ENCODE measurements around the gene MKRN2.

Gene MKRN2

DNA sequence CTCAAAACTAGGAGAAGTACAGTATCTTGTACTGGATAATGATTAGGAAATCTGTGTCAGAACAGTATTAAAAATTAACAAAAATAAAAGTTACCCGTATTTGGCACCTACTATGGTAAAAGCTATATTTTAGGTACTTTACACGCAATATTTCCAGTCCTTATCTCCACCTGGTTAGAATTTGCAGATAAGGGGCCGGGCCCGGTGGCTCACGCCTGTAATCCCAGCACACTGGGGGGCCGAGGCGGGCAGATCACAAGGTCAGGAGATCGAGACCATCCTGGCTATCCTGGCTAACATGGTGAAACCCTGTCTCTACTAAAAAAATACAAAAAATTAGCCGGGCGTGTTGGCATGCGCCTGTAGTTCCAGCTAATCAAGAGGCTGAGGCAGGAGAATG, 40.0 kb upstream of the MKRN2 start:
- TF ChIP-seq TEAD4 (IDR thresholded peaks at IDR 0.05): no peak
- no peak for TF ChIP-seq NFIC (IDR thresholded peaks at IDR 0.05)
- TF ChIP-seq TCF12 (IDR thresholded peaks at IDR 0.05; ENCODE audit: low read depth): no peak
- no peak for TF ChIP-seq FOXM1 (IDR thresholded peaks at IDR 0.05; ENCODE audit: borderline replicate concordance, low read depth)
- no peak for TF ChIP-seq CREB1 (IDR thresholded peaks at IDR 0.05; ENCODE audit: low read depth)
- no peak for TF ChIP-seq YY1 (IDR thresholded peaks at IDR 0.05; ENCODE audit: low read depth)
- no peak for TF ChIP-seq EP300 (IDR thresholded peaks at IDR 0.05; ENCODE audit: borderline replicate concordance)
- TF ChIP-seq CEBPB (IDR thresholded peaks at IDR 0.05): no peak
- TF ChIP-seq, protein P1, sequence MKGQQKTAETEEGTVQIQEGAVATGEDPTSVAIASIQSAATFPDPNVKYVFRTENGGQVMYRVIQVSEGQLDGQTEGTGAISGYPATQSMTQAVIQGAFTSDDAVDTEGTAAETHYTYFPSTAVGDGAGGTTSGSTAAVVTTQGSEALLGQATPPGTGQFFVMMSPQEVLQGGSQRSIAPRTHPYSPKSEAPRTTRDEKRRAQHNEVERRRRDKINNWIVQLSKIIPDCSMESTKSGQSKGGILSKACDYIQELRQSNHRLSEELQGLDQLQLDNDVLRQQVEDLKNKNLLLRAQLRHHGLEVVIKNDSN (IDR thresholded peaks at IDR 0.05): no peak
- no peak for TF ChIP-seq RAD21 (IDR thresholded peaks at IDR 0.05; ENCODE audit: low read depth)
- TF ChIP-seq TAF1 (IDR thresholded peaks at IDR 0.05; ENCODE audit: low read depth): no peak
- no peak for TF ChIP-seq ZBTB7A (IDR thresholded peaks at IDR 0.05; ENCODE audit: low read depth)
- TF ChIP-seq EGR1 (IDR thresholded peaks at IDR 0.05): no peak
- TF ChIP-seq, protein P2, sequence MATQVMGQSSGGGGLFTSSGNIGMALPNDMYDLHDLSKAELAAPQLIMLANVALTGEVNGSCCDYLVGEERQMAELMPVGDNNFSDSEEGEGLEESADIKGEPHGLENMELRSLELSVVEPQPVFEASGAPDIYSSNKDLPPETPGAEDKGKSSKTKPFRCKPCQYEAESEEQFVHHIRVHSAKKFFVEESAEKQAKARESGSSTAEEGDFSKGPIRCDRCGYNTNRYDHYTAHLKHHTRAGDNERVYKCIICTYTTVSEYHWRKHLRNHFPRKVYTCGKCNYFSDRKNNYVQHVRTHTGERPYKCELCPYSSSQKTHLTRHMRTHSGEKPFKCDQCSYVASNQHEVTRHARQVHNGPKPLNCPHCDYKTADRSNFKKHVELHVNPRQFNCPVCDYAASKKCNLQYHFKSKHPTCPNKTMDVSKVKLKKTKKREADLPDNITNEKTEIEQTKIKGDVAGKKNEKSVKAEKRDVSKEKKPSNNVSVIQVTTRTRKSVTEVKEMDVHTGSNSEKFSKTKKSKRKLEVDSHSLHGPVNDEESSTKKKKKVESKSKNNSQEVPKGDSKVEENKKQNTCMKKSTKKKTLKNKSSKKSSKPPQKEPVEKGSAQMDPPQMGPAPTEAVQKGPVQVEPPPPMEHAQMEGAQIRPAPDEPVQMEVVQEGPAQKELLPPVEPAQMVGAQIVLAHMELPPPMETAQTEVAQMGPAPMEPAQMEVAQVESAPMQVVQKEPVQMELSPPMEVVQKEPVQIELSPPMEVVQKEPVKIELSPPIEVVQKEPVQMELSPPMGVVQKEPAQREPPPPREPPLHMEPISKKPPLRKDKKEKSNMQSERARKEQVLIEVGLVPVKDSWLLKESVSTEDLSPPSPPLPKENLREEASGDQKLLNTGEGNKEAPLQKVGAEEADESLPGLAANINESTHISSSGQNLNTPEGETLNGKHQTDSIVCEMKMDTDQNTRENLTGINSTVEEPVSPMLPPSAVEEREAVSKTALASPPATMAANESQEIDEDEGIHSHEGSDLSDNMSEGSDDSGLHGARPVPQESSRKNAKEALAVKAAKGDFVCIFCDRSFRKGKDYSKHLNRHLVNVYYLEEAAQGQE (IDR thresholded peaks at IDR 0.05; ENCODE audit: low read depth): no peak

DNA sequence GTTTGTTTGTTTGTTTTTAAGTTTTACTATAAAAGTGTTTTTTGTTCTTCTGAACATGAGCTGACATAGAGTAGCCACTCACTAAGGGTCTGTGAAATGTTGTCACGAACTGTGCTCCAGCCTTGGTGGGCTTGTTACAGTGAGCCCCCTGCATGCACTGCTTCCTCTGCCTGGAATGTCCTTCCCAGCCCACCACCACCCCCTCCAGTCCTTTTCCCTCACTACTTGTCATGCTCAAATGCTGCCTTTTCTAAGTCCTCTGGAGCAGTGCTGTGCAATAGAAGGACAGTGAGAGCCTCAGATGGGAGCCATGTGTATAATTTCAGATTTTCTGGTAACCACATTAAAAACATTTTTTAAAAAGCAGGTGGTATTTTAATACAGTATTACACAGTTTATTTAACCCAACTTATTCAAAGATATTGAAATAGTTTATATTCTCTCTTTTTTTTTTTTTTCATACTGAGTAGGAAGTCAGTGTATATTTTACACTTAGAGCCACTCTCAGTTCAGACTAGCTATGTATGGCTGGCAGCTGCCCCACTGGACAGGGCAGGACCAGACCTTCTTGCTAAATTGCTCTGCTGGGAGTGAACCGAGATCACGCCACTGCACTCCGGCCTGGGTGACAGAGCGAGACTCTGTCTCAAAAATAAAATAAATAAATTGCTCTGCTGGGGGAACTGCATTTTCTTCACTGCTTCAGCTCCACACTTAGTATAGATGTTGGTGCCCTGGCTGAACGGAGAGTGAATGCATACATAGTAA, 38.4 kb upstream of the MKRN2 start:
- TF ChIP-seq, protein P3, sequence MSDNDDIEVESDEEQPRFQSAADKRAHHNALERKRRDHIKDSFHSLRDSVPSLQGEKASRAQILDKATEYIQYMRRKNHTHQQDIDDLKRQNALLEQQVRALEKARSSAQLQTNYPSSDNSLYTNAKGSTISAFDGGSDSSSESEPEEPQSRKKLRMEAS (IDR thresholded peaks at IDR 0.05): no peak
- TF ChIP-seq EP300 (IDR thresholded peaks at IDR 0.05; ENCODE audit: borderline replicate concordance): no peak
- TF ChIP-seq EGR1 (IDR thresholded peaks at IDR 0.05): no peak
- TF ChIP-seq CREB1 (IDR thresholded peaks at IDR 0.05; ENCODE audit: low read depth): no peak
- TF ChIP-seq TCF12 (IDR thresholded peaks at IDR 0.05; ENCODE audit: low read depth): no peak
- no peak for TF ChIP-seq TEAD4 (IDR thresholded peaks at IDR 0.05)
- TF ChIP-seq YY1 (IDR thresholded peaks at IDR 0.05; ENCODE audit: low read depth): no peak
- TF ChIP-seq FOXM1 (IDR thresholded peaks at IDR 0.05; ENCODE audit: borderline replicate concordance, low read depth): no peak

DNA sequence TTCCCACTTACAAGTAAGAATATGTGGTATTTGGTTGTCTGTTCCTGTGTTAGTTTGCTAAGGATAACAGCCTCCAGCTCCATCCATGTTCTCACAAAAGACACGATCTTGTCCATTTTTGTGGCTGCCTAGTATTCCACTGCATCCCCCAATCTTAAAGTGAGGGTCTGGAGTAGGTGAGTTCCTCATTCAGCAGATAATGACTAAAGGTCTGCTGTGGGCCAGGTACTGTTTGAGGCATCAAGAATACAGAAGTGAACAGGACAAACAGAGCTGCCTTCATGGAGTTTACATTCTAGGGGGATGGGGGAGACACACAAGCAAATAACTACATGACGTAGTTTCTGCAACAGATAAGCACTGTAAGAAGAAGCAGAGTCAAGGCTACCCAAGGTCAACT, 35.9 kb upstream of the MKRN2 start:
- TF ChIP-seq RAD21 (IDR thresholded peaks at IDR 0.05; ENCODE audit: low read depth) (no peak), EP300 (IDR thresholded peaks at IDR 0.05; ENCODE audit: borderline replicate concordance) (no peak), TCF12 (IDR thresholded peaks at IDR 0.05; ENCODE audit: low read depth) (no peak), TAF1 (IDR thresholded peaks at IDR 0.05; ENCODE audit: low read depth) (no peak), CREB1 (IDR thresholded peaks at IDR 0.05; ENCODE audit: low read depth) (no peak), TEAD4 (IDR thresholded peaks at IDR 0.05) (no peak), ZBTB7A (IDR thresholded peaks at IDR 0.05; ENCODE audit: low read depth) (no peak), EGR1 (IDR thresholded peaks at IDR 0.05) (no peak), CEBPB (IDR thresholded peaks at IDR 0.05) (no peak), YY1 (IDR thresholded peaks at IDR 0.05; ENCODE audit: low read depth) (no peak), FOXM1 (IDR thresholded peaks at IDR 0.05; ENCODE audit: borderline replicate concordance, low read depth) (no peak), NFIC (IDR thresholded peaks at IDR 0.05) (no peak)
- TF ChIP-seq, protein P3 (IDR thresholded peaks at IDR 0.05): no peak
- TF ChIP-seq, protein P1 (IDR thresholded peaks at IDR 0.05): no peak
- TF ChIP-seq, protein P2 (IDR thresholded peaks at IDR 0.05; ENCODE audit: low read depth): no peak

DNA sequence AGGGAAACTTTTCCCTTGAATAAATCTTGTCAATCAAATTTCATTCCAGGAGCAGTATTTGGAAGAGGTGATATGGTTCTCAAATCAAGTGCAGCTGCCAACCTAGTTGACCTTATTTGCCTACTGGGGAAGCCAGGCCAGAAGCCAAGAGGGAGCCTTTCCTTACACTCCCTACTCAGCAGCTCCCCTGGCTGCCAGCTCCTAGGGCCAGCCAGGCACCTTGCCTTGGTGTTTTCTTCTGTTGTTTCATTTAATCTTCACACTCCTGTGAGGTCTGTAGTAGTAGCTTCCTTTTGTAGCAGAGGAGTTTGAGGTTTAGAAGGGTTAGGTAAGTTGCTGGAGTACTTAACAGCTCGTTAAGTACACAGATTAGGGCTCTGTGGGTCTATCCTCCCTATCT, 34.2 kb upstream of the MKRN2 start:
- TF ChIP-seq YY1 (IDR thresholded peaks at IDR 0.05; ENCODE audit: low read depth) (no peak), RAD21 (IDR thresholded peaks at IDR 0.05; ENCODE audit: low read depth) (no peak), EGR1 (IDR thresholded peaks at IDR 0.05) (no peak), TCF12 (IDR thresholded peaks at IDR 0.05; ENCODE audit: low read depth) (no peak), CREB1 (IDR thresholded peaks at IDR 0.05; ENCODE audit: low read depth) (no peak), TAF1 (IDR thresholded peaks at IDR 0.05; ENCODE audit: low read depth) (no peak), FOXM1 (IDR thresholded peaks at IDR 0.05; ENCODE audit: borderline replicate concordance, low read depth) (no peak), EP300 (IDR thresholded peaks at IDR 0.05; ENCODE audit: borderline replicate concordance) (no peak), ZBTB7A (IDR thresholded peaks at IDR 0.05; ENCODE audit: low read depth) (no peak), TEAD4 (IDR thresholded peaks at IDR 0.05) (no peak), CEBPB (IDR thresholded peaks at IDR 0.05) (no peak)
- TF ChIP-seq, protein P1 (IDR thresholded peaks at IDR 0.05): no peak
- TF ChIP-seq, protein P2 (IDR thresholded peaks at IDR 0.05; ENCODE audit: low read depth): no peak

All from Ishikawa (cell line).